Fibroblast of villous mesenchyme (primary cell): Measurements from ENCODE around the gene COP1. TPM values are rescaled to one million over a fixed set of nuclear protein-coding genes. Genes with fewer than 3 reads are reported as not detected.

Experiments
- DNase-seq: peaks from one replicate; pipeline ENCODE4 v3.0.0-alpha.2; 2010; ENCODE audit warnings: low read depth
- H3K4me3 ChIP-seq: 2 replicates; pipeline ENCODE4 v1.5.1; 2011; ENCODE audit warnings: low read depth, mild to moderate bottlenecking, low read length
- total RNA-seq: library from RNA; depleted of rRNA; stranded (reverse); fragments of >200 nt; gene quantifications from 2 replicates; pipeline ENCODE4 v1.2.3, GENCODE V29; 2012
- TF ChIP-seq, protein P1 (sequence below): IDR thresholded peaks from 2 replicates; pipeline ENCODE4 v1.5.1; 2012; ENCODE audit warnings: low read depth, mild to moderate bottlenecking, low read length; ENCODE audit not compliant: insufficient read depth

Gene COP1
- total RNA-seq, 1 donor = 66.9 TPM

DNA sequence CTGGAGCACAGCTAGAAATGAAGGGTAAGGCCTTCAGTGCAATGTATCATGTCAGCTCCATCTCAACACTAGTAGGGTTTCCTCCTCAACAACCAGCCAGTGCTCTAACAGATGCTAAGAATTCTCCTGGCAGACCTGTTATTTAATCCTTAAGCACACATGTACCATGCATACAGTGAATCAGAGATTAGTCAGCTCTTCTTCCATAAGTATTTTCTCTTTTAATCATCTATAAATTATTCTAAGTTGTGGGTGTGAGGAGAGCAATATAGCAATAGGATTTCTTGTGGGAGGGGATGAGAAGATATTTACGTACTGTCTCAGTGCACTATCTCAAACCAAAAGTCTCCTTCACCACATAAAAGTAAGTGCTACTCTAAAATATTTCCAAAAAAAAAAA, 95.3 kb downstream of the COP1 start:
- no peak overlapping the region for H3K4me3 ChIP-seq
- TF ChIP-seq, protein P1, sequence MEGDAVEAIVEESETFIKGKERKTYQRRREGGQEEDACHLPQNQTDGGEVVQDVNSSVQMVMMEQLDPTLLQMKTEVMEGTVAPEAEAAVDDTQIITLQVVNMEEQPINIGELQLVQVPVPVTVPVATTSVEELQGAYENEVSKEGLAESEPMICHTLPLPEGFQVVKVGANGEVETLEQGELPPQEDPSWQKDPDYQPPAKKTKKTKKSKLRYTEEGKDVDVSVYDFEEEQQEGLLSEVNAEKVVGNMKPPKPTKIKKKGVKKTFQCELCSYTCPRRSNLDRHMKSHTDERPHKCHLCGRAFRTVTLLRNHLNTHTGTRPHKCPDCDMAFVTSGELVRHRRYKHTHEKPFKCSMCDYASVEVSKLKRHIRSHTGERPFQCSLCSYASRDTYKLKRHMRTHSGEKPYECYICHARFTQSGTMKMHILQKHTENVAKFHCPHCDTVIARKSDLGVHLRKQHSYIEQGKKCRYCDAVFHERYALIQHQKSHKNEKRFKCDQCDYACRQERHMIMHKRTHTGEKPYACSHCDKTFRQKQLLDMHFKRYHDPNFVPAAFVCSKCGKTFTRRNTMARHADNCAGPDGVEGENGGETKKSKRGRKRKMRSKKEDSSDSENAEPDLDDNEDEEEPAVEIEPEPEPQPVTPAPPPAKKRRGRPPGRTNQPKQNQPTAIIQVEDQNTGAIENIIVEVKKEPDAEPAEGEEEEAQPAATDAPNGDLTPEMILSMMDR = no peak
- DNase-seq = no peak

DNA sequence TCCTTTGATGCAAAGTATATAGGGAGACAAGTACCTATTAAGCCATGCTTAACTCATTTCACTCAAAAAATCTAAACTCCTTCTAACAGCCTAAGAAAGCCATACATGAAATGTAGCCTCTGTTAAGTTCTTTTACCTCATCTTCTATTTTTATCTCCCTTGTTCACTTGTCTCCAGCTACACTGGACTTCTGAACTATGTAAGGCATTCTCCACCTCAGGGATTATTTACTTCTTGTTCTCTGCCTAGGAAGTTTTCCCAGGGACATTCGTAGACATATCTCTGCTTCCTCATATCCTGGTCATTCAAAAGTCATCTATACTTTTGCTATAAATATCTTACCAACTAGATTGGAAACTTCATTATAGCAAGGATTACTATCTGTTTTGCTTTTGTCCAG, 96.9 kb downstream of the COP1 start:
- TF ChIP-seq, protein P1 = no peak
- DNase-seq = peak; percentile 14

DNA sequence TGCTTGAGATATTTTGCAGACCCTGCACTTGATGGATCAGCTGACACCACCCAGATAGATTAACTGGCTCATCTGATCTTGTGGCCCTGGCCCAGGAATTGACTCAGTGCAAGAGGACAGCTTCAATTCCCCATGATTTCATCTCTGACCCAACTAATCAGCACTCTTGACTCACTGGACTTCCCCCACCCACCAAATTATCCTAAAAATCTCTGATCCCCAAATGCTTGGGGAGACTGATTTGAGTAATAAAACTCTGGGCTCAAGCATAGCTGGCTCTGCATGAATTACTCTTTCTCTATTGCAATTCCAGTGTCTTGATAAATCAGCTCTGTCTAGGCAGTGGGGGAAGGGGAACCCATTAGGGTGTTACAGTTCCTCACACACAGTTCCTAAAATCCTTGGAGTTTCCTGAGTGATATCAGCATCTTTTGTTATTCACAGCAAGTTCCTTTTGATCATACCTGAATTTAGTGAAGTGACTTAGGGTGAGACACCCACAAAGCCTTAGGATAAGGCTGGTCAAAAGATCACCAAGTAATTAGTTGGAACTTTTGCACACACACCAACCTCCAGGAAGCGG, 104.2 kb downstream of the COP1 start:
- DNase-seq = no peak
- H3K4me3 ChIP-seq = no peak overlapping the region
- TF ChIP-seq, protein P1 = no peak

More for the DNA sequence above, 96.9 kb downstream of the COP1 start:
- no peak overlapping the region for H3K4me3 ChIP-seq

DNA sequence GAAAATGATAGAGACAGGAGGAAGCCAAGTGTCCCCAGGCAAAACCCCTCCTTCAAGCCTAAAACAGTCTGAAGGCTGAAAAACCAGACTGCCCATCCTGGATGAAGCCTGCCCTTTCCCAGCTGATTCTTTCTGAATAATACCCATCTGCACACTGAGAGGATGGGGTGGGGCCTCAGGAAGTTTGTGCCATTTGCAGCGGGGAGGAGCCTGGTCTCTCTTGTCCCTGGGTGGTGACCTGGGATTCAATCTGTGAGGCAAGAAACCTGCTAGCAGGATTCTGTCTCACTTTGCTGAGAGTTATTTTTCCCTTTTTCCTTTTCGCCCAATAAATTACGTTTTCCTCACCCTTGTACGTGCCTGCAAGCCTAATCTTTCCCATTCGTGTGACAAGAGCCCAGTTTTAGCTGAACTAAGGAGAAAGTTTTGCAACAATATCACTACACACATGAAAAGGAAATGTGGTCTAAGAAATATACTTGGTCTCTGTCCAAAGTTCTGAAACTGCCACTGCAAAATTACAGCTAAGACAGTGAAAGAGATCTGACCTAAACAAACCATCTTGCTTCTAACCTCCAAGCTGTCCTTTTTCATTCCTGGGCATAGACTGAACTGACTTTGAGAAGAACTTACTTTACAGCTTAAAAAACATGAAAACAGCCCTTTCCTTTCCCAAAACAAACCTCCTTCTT, 105.0 kb downstream of the COP1 start:
- TF ChIP-seq, protein P1 = no peak
- H3K4me3 ChIP-seq = no peak overlapping the region
- DNase-seq = peak; percentile 48

DNA sequence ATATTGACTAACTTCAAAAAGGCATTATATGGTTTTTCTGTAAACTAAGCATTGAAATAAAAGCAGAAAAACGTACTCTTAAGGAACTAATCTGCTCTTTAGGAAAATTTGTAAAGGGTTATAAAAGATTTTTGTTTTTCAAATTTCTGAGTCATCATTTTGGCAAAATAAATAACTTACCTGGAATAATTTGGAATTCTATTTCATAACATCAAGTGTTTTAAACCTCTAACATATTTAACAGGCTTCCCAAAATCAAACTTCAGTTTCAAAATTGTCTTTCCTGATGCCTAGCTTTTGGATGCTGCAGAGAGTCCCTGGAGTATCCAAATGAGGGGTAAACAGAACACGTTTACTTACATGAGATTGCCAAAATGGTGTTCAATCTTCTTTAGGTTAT, 108.5 kb downstream of the COP1 start:
- DNase-seq = no peak
- no peak overlapping the region for H3K4me3 ChIP-seq
- TF ChIP-seq, protein P1 = no peak

DNA sequence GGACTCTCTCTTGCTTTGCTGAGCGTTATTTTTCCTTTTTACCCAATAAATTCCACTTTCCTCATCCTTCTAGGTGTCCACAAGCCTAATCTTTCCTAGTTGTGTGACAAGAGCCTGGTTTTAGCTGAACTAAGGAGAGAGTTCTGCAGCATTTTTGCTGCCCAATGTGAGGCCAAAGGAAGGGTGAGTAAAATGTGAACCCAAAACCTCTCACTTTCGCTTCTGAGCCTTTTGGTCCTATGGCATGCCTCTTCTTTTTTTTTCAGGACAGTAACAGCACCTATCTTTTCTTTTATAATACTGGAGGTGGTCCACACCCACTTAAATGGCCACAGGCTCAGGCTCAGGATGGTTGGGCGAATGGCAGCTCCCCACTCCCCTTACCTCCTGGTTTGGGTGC, 111.1 kb downstream of the COP1 start:
- H3K4me3 ChIP-seq = no peak overlapping the region
- no peak for DNase-seq
- TF ChIP-seq, protein P1 = no peak
